Measurements from ENCODE around the gene A4GALT. TPM values are rescaled to one million over a fixed set of nuclear protein-coding genes. Genes with fewer than 3 reads are reported as not detected.
A peak's percentile ranks its signal among the peaks of the same experiment; 100 is the strongest.

The A4GALT gene
- total and polyA plus RNA-seq, 2 donors from 2014 or later: 76.2 to 186 TPM

- intact Hi-C loops (cut with DNase I): no loop called here
- Histone ChIP-seq H3K9me3 (ENCODE audit: control insufficient read depth in 2 of 3, insufficient read depth in 1 of 3, low read length in 3 of 3) (no peaks in the 10 kb centered on the region), H3K27ac (ENCODE audit: low read depth in 2 of 2, low read length in 2 of 2) (no peak overlapping the region), H3K36me3 (ENCODE audit: control insufficient read depth in 2 of 3, insufficient read depth in 3 of 3, low read length in 3 of 3) (no peaks in the 10 kb centered on the region), H3K4me3 (ENCODE audit: low read length in 3 of 3) (peak overlapping the region in 2 of 3 donors; percentile 69 to 72), H3K27me3 (ENCODE audit: control insufficient read depth, insufficient read depth, low read length) (peaks cover 9% of the 10 kb centered on the region), H3K4me1 (ENCODE audit: control insufficient read depth in 2 of 3, insufficient read depth in 2 of 3, low read depth in 1 of 3, low read length in 3 of 3) (peaks cover 0 to 21% (median 5%) of the 10 kb centered on the region in 3 donors), H3K9ac (ENCODE audit: low read length in 3 of 3) (peak overlapping the region in 2 of 3 donors; percentile 55 to 65)
- FAIRE-seq (no peak), DNase-seq (no peak)
- TF ChIP-seq CTCF (IDR thresholded peaks at IDR 0.05; ENCODE audit: borderline replicate concordance, extremely low read depth, insufficient read depth): no peak
These were observed 370 bp upstream of the A4GALT start for GRCh38 chr22:42721045-42721434.

GRCh38 chr22:42719656-42720262 is 911 bp downstream of the A4GALT start:
- H3K4me1 ChIP-seq (ENCODE audit: control insufficient read depth in 2 of 3, insufficient read depth in 2 of 3, low read depth in 1 of 3, low read length in 3 of 3): peaks cover 0 to 25% (median 10%) of the 10 kb centered on the region in 3 donors
- no peak for TF ChIP-seq CTCF (IDR thresholded peaks at IDR 0.05; ENCODE audit: borderline replicate concordance, extremely low read depth, insufficient read depth)
- H3K27me3 ChIP-seq (ENCODE audit: control insufficient read depth, insufficient read depth, low read length): peaks cover 9% of the 10 kb centered on the region
- DNase-seq (peak in 2 of 5 donors; percentile 40 to 82), FAIRE-seq (no peak)
- H3K4me3 ChIP-seq (ENCODE audit: low read length in 3 of 3): peak overlapping the region; percentile 54 to 83 (median 70)
- no peaks in the 10 kb centered on the region for H3K9me3 ChIP-seq (ENCODE audit: control insufficient read depth in 2 of 3, insufficient read depth in 1 of 3, low read length in 3 of 3)
- peak overlapping the region in 2 of 3 donors; percentile 72 to 77 for H3K9ac ChIP-seq (ENCODE audit: low read length in 3 of 3)
- intact Hi-C loops (cut with DNase I): no loop called here
- H3K36me3 ChIP-seq (ENCODE audit: control insufficient read depth in 2 of 3, insufficient read depth in 3 of 3, low read length in 3 of 3): no peaks in the 10 kb centered on the region
- peak overlapping the region; percentile 78 to 80 for H3K27ac ChIP-seq (ENCODE audit: low read depth in 2 of 2, low read length in 2 of 2)

GRCh38 chr22:42719133-42719532 is 1.5 kb downstream of the A4GALT start:
- H3K9ac ChIP-seq (ENCODE audit: low read length in 3 of 3): peak overlapping the region in 2 of 3 donors; percentile 34 to 77
- no peak for FAIRE-seq
- H3K9me3 ChIP-seq (ENCODE audit: control insufficient read depth in 2 of 3, insufficient read depth in 1 of 3, low read length in 3 of 3): no peaks in the 10 kb centered on the region
- no peaks in the 10 kb centered on the region for H3K36me3 ChIP-seq (ENCODE audit: control insufficient read depth in 2 of 3, insufficient read depth in 3 of 3, low read length in 3 of 3)
- DNase-seq: peak in 2 of 5 donors; percentile 40 to 63
- peak overlapping the region in 2 of 3 donors; percentile 70 to 83 for H3K4me3 ChIP-seq (ENCODE audit: low read length in 3 of 3)
- peak overlapping the region; percentile 49 to 78 for H3K27ac ChIP-seq (ENCODE audit: low read depth in 2 of 2, low read length in 2 of 2)
- peaks cover 9% of the 10 kb centered on the region for H3K27me3 ChIP-seq (ENCODE audit: control insufficient read depth, insufficient read depth, low read length)
- peaks cover 0 to 25% (median 10%) of the 10 kb centered on the region in 3 donors for H3K4me1 ChIP-seq (ENCODE audit: control insufficient read depth in 2 of 3, insufficient read depth in 2 of 3, low read depth in 1 of 3, low read length in 3 of 3)
- peak; percentile 4 for TF ChIP-seq CTCF (IDR thresholded peaks at IDR 0.05; ENCODE audit: borderline replicate concordance, extremely low read depth, insufficient read depth)
- intact Hi-C loops (cut with DNase I): no loop called here

Measured in kidney (tissue), 14 donors.